ENCODE results near the gene FOXF2. TPM values are rescaled to one million over a fixed set of nuclear protein-coding genes. Genes with fewer than 3 reads are reported as not detected.

FOXF2 gene
- total and polyA plus RNA-seq, 2 of the 4 experiments (the other 2 are of a cell fraction): 2.5 to 16.3 TPM

DNA sequence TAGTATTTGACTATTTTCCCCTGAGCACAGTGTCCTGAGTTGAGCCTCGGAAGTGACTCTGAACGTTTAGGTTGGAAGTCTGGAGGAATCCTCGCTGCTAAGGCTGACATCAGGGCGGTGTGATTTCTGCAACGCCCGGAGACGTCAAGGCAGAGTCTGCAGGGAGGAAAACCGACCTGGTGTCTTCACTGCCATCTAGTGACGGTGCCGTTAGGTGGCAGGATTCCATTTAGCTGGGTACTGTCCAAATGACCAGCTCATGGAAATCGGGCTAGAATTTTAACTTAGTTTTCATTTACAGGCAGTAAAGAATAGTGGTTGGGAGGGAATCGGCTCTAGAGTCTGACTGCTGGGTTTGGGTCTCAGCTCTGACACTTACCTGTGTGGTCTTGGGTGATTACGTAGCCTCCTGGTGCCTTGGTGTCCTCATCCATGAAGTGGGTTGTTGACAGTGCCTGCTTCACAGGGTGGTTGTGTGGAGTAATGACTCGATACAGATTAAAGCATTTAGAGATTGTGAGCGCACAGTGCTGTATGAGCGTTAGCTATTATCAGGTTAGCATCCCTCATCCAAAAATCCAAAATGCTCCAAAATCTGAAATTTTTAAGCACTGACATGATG lies 35.0 kb downstream of the FOXF2 start:
- no peak overlapping the region for H3K9ac ChIP-seq (ENCODE audit: low read depth, low read length)
- BruUV-seq (replicated peaks): no TSS peak
- H3K36me3 ChIP-seq (ENCODE audit: control insufficient read depth, insufficient read depth, low read length): no peaks in the 10 kb centered on the region
- no peak overlapping the region for H3K56ac ChIP-seq (ENCODE audit: extremely low read depth, insufficient read depth, low read length)
- peaks cover 8% of the 10 kb centered on the region; the same call in 1 of the 2 replicates for H3K27me3 ChIP-seq (ENCODE audit: control insufficient read depth, insufficient read depth, low read length)
- ChIA-PET CTCF (interaction anchor here (0.6 to 1.4 kb wide), 12 partner anchors 11 to 702 kb away, joined by 3 to 7 read pairs (median 4); no protein-coding TSS in a partner anchor), POLR2A (ENCODE audit: unreplicated experiment) (interaction anchor here (0.7 kb wide), 1 partner anchor 35 kb away, joined by 3 read pairs; no protein-coding TSS in a partner anchor)
- H3K14ac ChIP-seq (replicated peaks; ENCODE audit: low read depth, low read length): no peak overlapping the region
- H2BK15ac ChIP-seq (ENCODE audit: low read depth, low read length): no peak overlapping the region
- no peak overlapping the region for H3K18ac ChIP-seq (ENCODE audit: low read depth, low read length)
- ATAC-seq (ENCODE audit: low read depth) (peak; percentile 98), DNase-seq (peak; percentile 77)
- no peaks in the 10 kb centered on the region for H3K9me1 ChIP-seq (ENCODE audit: insufficient read depth, low read length)
- peaks cover 5% of the 10 kb centered on the region for H3K4me1 ChIP-seq (ENCODE audit: control insufficient read depth, insufficient read depth, low read length)
- no peak overlapping the region for H2AK9ac ChIP-seq (replicated peaks; ENCODE audit: low read depth, low read length, poor library complexity)
- H3K9me3 ChIP-seq (ENCODE audit: control insufficient read depth, insufficient read depth, low read length): no peaks in the 10 kb centered on the region
- H2BK5ac ChIP-seq (ENCODE audit: low read depth, low read length, poor library complexity, severe bottlenecking): no peak overlapping the region
- H3K23ac ChIP-seq (ENCODE audit: low read depth, low read length): no peak overlapping the region
- in situ Hi-C loops (cut with MboI; ENCODE audit: low sequenced_read_pairs): no loop called here
- no peak overlapping the region for H3K4me2 ChIP-seq (ENCODE audit: low read depth, low read length)
- no peaks in the 10 kb centered on the region for H3K79me1 ChIP-seq (ENCODE audit: low read depth in 1 of 2, low read length in 2 of 2)
- 0 out of 2 replicates have a peak overlapping the region, but pooled peaks have one; percentile 40 for H2AK5ac ChIP-seq (ENCODE audit: low read depth, low read length)
- WGBS, 2 experiments (ENCODE audit: extremely low coverage in 2 of 2, insufficient read length in 1 of 2): 19% methylated on average over 9 of the region's 16 CpGs; no CpG with 5 or more reads in 1 of the 2 experiments
- TF ChIP-seq USF2 (IDR thresholded peaks at IDR 0.05; ENCODE audit: low read depth, low read length) (no peak), NFE2L2 (IDR thresholded peaks at IDR 0.05; ENCODE audit: low read depth, low read length) (peak; percentile 7; the same call in 1 of the 2 replicates), SMC3 (IDR thresholded peaks at IDR 0.05; ENCODE audit: low read depth, low read length) (peak; percentile 76), RAD21 (IDR thresholded peaks at IDR 0.05; ENCODE audit: low read length) (peak; percentile 73), MAFK (IDR thresholded peaks at IDR 0.05; ENCODE audit: low read depth, low read length) (no peak)
- TF ChIP-seq, protein P1, sequence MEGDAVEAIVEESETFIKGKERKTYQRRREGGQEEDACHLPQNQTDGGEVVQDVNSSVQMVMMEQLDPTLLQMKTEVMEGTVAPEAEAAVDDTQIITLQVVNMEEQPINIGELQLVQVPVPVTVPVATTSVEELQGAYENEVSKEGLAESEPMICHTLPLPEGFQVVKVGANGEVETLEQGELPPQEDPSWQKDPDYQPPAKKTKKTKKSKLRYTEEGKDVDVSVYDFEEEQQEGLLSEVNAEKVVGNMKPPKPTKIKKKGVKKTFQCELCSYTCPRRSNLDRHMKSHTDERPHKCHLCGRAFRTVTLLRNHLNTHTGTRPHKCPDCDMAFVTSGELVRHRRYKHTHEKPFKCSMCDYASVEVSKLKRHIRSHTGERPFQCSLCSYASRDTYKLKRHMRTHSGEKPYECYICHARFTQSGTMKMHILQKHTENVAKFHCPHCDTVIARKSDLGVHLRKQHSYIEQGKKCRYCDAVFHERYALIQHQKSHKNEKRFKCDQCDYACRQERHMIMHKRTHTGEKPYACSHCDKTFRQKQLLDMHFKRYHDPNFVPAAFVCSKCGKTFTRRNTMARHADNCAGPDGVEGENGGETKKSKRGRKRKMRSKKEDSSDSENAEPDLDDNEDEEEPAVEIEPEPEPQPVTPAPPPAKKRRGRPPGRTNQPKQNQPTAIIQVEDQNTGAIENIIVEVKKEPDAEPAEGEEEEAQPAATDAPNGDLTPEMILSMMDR (conservative IDR thresholded peaks at IDR 0.05; ENCODE audit: low read depth, low read length): peak; percentile 80
- no peak overlapping the region for H2BK20ac ChIP-seq (ENCODE audit: low read depth, low read length)
- no peak overlapping the region for H3K4ac ChIP-seq (ENCODE audit: low read depth, low read length)
- no peak overlapping the region for H3K4me3 ChIP-seq (ENCODE audit: insufficient read depth, low read depth, low read length)
- H2BK120ac ChIP-seq (ENCODE audit: low read depth, low read length): no peak overlapping the region
- no peak overlapping the region for H4K5ac ChIP-seq (ENCODE audit: low read depth, low read length)
- intact Hi-C loops (cut with micrococcal nuclease): loop anchor here (1.0 kb wide), 1 partner anchor 627 kb away; no protein-coding TSS in a partner anchor
- H4K8ac ChIP-seq (ENCODE audit: low read depth in 2 of 2, low read length in 2 of 2): no peak overlapping the region
- H4K20me1 ChIP-seq (ENCODE audit: insufficient read depth, low read length): no peaks in the 10 kb centered on the region
- dilution Hi-C loops (cut with HindIII; ENCODE audit: low sequenced_read_pairs, unreplicated experiment): no loop called here
- H4K91ac ChIP-seq (ENCODE audit: insufficient read depth, low read depth, low read length): no peak overlapping the region
- peak overlapping the region; percentile 39 for H2AFZ ChIP-seq (replicated peaks; ENCODE audit: low read length, poor library complexity)
- no peak overlapping the region for H3K27ac ChIP-seq (ENCODE audit: insufficient read depth, low read length)

Measured in IMR-90 (cell line).